Testis (tissue), 2 donors: Measurements from ENCODE around the gene ERC2.

Experiments
- CTCF ChIP-seq, 3 experiments: fragments of 450-650 bp in 2 of 3; fragments of 200-600 bp in 1 of 3; sonication (generic) in 1 of 3; IDR thresholded peaks; one replicate each; pipeline ENCODE4 v1.5.1; 2016 to 2019; ENCODE audit warnings: antibody characterized with exemption in 3 of 3, mild to moderate bottlenecking in 2 of 3, moderate library complexity in 1 of 3
- POLR2A ChIP-seq: fragments of 450-650 bp; IDR thresholded peaks from one replicate; pipeline ENCODE4 v1.6.1; 2017; ENCODE audit warnings: antibody characterized with exemption, mild to moderate bottlenecking, moderate library complexity

GRCh38 chr3:55562700-55563099, 905.6 kb downstream of the ERC2 start:
- TF ChIP-seq CTCF (IDR thresholded peaks at IDR 0.05) (no peak), POLR2A (no peak)
